Measurements from ENCODE around the gene IMPG2.

DNA sequence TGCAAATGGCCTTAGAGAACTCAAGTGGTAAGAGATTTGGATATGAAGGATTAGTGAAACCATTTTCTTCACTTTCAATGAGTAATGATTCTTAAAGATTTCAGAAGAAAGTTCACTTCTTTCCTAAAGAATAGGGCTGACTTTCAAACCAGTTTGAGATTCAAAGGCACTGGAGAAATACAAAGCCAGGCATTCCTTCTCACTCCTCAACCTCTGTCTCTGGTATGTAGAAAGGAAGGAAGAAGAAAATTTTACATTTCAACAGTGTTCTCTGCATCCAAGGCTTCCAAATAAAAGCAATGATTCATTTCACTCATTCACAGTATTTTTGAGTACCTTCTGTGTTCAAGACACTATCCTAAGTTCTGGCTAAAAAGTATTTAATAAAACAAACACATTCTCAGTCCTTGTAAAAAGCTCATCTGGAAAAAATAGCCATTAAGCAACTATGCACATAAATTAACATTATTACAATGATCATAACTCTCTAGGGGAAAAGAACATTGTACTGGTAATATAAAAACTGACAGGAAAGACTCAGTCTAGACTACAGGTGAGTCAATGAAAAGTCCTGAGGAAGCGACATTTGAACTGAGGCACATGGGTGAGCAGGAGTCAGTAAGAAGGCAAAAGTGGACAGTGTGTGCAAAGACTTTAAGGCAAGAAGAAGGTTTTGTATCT is 79.5 kb downstream of the IMPG2 start:
- TF ChIP-seq CTCF (conservative IDR thresholded peaks at IDR 0.05; ENCODE audit: low read depth, low read length) (no peak), EZH2 (IDR thresholded peaks at IDR 0.05; ENCODE audit: borderline replicate concordance, low read depth, low read length, poor library complexity, severe bottlenecking) (no peak)

Data from A673 (cell line).